Hippocampal formation (tissue), 2 donors: ENCODE measurements around the gene EPB41L5.

ENCODE experiments used
- DNase-seq, 2 donors: peaks; one replicate each; lab custom pipeline; 2025; lab: John Stamatoyannopoulos, UW

Gene EPB41L5

DNA sequence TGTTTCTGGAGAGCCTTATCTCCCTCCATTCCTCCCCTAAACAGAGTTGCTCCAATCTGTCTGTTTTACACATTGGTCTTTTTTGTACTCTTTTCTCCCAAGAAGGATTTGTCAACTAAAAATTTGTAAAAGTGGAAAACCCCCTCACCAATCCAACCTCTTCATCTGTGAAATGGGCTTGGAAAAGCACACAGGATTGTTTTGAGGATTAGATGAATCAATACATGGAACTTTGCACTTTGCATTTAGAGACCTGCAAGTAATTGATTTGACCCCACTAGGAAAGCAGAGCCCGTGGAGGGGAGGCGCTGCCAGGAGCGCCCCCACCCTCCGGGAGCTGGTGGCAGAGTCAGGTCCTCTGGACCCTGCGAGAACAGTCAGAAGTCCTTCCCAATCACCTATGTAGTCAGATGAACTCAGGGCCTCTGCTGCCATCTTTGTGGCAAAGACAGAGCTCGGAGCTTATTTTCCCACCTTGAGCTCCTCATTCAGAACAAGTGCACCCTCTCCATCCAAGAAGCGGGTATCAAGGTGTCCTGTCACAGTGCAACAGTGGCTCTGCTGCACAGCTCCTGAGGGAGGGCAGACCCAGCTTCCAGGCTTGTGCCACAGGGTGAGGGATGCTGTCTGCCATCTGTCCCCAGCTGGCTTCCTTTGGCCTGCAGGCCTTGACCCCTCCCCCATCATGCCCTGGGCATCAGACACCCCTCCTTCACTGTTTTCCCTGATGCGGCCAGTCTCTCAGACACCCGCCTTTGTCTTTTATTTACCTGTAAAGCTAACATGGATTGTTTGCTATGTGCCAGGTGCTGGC is 212.1 kb downstream of the EPB41L5 start:
- DNase-seq = no peak

- no peak for DNase-seq
Observed at GRCh38 chr2:120225549-120226065, 212.7 kb downstream of the EPB41L5 start.

- DNase-seq = no peak
Observed at GRCh38 chr2:120226316-120226715, 213.4 kb downstream of the EPB41L5 start.

DNA sequence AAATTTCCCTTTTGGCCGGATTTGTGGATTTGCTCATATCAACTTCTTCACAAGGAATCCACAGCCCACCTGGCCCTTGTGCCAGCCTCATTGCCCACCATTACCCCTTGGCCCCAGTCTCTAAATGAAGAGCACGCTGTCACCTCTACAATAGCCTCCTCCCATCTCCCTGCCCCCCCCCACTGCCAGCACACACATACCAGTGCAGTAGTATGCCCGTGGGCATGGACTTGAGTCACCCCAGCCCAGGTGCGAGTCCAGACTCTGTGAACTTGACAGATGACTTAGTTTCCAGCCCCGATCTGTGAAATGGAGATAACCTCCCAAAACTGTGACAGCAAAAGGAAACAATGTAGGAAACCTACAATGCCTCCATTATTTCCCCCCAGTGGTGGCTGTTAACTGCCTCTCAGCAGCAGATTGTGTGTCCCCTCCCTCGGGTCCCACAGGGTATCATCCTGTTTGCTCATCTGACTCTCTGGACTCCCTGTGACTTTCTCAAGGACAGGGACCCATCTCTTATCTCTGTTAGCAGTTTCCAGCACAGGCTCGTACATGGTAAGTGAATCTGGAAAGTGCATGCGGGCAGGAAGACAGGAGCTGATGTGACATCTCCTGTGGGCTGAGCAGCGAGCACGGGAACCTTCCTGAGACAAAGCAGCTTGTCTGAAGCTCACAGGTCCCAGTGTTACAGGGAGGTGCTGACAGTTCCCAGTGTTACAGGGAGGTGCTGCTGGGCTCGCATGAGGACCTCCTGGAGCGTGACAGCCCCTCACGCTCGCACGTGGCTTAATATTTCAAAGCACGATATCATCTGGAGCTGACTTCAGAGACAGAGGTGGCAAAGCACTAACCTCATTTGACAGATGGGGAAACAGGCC is 214.5 kb downstream of the EPB41L5 start:
- no peak for DNase-seq

DNA sequence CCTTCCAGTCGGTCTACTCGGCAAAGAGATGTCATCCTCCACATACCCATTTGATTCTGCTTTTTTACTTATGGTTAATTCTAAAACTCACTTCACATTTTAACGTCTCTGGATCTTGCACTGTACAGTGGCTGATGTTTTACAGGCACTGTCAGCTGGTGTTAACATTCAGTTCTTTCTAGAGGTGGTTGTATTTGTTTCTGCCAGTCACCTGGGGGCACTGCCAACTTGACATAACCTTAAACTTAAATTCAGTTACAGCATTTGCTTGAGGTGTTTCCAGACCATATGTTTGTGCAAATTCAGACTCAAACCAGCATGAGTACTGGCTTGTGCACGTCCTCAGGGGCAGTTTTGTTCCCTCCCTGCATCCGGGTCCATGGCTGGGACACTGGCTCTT is 215.6 kb downstream of the EPB41L5 start:
- DNase-seq = no peak
